Uterus (tissue), 2 donors: ENCODE data around the gene ITPR3.

Experiments
- POLR2A ChIP-seq, 2 donors: fragments of 450-650 bp; IDR thresholded peaks; one replicate each; pipeline ENCODE4 v1.6.1; 2016; ENCODE audit warnings: antibody characterized with exemption in 2 of 2, mild to moderate bottlenecking in 1 of 2, moderate library complexity in 1 of 2
- TF ChIP-seq, protein P1 (sequence below), 4 experiments: fragments of 200-600 bp in 2 of 4; fragments of 450-650 bp in 2 of 4; sonication (generic) in 2 of 4; IDR thresholded peaks; one replicate each; pipeline ENCODE4 v1.5.1; 2016 to 2019; ENCODE audit warnings: antibody characterized with exemption in 4 of 4, mild to moderate bottlenecking in 2 of 4, moderate library complexity in 1 of 4

DNA sequence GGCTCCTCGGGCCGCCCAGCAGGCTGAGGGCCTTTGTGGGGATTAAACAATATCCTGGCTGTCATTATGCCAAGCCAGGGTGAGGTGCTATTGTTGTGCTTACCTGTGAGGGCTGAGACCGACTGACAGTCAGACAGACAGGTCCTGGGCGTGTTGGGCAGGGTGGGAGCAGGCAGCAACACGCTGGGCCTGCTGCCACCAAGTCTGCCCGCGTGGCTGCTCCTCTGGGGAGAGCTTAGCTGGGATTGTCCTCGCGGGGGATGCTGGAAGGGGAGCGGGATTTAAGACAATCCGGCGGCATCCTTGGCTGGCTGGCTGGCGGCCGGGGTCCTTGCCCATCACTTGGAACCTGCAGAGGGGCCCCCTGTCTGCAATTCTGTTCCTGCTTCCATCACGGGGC is 20.0 kb downstream of the ITPR3 start:
- no peak for TF ChIP-seq POLR2A (IDR thresholded peaks at IDR 0.05)
- TF ChIP-seq, protein P1, sequence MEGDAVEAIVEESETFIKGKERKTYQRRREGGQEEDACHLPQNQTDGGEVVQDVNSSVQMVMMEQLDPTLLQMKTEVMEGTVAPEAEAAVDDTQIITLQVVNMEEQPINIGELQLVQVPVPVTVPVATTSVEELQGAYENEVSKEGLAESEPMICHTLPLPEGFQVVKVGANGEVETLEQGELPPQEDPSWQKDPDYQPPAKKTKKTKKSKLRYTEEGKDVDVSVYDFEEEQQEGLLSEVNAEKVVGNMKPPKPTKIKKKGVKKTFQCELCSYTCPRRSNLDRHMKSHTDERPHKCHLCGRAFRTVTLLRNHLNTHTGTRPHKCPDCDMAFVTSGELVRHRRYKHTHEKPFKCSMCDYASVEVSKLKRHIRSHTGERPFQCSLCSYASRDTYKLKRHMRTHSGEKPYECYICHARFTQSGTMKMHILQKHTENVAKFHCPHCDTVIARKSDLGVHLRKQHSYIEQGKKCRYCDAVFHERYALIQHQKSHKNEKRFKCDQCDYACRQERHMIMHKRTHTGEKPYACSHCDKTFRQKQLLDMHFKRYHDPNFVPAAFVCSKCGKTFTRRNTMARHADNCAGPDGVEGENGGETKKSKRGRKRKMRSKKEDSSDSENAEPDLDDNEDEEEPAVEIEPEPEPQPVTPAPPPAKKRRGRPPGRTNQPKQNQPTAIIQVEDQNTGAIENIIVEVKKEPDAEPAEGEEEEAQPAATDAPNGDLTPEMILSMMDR (IDR thresholded peaks at IDR 0.05) = no peak
